NCI-H1436 treated with DMSO at 0.1 percent for 48 hours (cell line): ENCODE data around the gene GSTP1.
"Not testable (repeated sequence)": the region's sequence is repeated elsewhere in the genome, so short reads cannot be mapped to it uniquely, and the experiment has no call there.

Experiments
- DNase-seq: peaks from one replicate; lab custom pipeline; 2025; lab: John Stamatoyannopoulos, UW

GSTP1 gene

DNA sequence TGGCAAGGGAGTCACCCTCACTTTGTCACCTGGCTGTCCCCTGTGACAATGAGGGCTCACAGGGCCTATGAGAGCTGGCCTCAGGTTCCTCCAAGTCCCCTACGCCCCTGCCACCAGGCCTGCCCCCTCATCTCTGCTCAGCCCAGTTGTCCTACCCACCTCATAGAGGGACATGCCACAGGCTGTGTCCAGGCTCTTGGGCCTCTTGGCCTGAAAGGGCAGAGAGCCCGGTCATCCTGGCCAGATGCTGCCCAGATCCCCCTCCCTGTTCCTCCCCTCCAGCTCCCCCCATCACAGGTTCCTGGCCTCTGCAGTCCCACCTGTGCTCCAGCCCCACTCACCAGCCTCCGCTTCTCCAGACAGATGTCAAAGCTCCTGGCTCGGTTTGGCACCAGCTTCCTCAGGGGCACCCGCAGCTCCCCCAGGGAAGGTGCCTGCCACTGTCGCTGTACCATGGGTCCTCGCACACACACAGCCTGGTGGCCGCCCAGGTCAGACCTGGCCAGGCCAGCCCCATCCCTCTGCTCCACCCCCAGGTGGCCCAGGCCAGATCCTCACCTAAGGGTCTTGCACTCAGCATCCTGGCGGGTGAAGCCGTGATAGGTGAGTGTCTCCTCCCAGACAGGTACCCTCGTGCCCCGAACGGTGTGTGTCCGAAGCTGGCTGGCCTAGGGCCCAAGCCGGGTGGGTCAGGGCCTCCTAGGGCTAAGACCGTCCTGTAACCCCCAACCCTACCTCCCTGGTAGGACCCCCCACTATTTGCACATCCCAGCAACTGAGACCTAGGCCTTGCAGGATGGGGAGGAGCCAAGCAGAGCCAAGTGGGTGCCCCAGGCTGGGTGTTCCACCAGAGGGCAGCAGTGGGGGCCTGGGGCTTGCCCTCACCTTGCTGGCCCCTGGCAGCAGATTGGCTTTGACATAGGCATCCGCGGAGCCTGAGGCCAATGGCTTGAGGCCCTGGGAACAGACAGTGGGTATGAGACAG lies 31.4 kb downstream of the GSTP1 start:
- no peak for DNase-seq

DNA sequence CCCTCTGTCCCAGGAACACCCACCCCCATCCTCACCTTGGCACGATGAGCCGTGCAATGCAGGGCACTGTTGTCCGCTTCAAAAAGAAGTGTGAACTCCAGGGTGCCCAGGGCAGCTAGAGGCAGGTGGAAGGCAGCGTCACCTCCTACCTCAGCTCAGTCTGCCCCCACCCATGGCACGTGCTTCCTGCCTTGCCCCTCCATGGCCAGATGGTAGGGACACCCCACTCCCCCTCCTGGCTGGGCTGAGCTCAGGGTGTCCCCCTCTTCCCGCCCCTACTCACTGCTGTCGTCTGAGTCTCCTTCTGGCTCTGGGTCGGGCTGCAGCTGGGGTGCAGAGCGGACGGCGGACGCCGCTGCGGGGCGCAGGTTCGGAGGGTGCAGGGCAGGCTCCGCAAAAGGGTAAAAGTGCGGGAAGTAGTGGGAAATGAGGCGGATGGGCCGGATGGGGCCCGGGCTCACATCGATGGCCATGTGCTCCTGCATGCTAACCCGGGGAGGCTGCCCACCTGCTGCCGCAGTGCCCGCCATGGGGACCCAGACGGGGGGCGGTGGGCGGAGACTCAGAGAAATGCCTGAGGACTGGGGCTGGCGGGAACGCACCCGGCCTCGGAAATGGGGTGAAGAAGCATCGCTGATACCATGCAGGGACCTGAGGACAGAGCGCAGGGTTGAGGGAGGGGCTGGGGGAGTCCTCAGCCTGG lies 32.3 kb downstream of the GSTP1 start:
- DNase-seq: no peak

DNA sequence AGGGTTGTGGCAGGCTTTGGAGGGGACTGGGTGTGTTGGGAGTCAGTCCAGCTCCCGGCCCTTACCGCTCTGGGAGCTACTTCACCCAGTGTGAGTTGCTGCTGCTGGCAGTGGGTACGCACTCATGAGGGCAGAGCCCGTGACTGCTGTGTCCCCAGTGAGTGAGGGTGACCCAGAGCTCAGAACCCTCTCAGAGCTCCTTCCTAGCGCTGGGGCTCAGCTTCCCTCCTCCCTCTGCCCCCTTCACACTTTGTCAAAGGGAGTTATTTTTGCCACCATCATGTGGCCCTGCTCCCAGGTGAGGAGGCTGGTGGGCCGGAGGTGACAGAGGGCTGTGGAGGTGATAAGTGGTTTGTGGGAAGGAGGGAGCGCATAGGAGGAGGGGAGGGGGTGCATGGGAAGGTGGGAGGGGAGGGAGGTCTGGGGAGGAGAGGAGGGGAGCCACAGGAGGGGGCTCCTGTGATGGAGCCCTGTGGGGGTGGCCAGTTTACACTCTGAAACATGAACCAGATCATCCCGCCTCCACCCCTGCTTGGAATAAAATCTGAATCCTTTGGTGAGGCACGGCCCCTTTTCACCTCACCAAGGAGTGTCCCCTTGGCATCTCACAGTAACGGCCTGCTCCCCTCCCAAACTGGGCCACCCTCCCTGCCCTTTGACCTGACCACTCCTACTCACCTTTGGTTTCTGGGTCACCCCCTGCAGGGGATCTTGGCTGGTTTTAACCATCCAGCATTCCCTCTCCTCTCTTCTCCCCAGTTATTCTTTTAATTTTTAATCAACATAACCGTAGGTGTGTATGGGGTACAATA lies 33.0 kb downstream of the GSTP1 start:
- no peak for DNase-seq

DNA sequence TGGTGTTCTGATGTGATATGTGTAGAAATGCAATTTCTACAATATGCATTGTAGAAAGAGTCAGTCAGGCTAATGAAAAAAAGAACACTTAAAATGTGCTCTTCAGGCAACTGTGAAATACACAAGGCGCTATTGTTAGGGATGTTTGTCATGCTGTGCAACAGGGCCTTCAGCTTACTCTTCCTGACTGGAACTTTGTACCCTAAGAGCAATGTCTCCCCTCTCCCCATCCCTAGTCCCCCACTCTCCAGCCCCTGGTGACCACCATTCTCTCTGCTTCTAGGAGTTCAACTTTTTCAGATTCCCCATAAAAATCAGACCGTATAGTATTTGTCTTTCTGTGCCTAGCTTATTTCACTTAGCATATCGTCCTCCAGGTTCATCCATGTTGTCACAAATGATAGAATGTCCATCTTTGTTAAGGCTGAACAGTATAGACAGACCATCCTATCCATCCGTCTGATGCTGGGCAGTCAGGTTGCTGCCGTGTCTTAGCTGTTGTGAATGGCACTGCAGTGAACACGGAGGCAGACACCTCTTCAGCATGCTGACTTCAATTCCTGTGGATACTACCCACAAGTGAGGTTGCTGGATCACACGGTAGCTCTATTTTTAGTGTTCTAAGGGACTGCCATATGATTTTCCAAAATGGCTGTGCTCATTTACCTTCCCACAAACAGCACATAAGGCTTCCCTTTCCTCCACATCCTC lies 33.8 kb downstream of the GSTP1 start:
- DNase-seq: no peak

DNA sequence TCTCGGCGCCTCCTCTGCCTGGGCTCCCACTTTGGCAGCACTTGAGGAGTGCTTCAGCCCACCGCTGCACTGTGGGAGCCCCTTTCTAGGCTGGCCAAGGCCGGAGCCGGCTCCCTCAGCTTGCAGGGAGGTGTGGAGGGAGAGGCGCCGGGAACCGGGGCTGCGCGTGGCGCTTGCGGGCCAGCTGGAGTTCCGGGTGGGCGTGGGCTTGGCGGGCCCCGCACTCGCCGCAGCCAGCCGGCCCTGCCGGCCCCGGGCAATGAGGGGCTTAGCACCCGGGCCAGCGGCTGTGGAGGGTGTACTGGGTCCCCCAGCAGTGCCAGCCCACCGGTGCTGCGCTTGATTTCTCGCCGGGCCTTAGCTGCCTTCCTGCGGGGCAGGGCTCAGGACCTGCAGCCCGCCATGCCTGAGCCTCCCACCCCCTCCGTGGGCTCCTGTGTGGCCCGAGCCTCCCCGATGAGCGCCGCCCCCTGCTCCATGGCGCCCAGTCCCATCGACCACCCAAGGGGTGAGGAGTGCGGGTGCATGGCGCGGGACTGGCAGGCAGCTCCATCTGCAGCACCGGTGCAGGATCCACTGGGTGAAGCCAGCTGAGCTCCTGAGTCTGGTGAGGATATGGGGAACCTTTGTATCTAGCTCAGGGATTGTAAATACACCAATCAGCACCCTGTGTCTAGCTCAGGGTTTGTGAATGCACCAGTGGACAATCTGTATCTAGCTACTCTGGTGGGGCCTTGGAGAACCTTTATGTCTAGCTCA lies 35.5 kb downstream of the GSTP1 start:
- not testable (repeated sequence) for DNase-seq

DNA sequence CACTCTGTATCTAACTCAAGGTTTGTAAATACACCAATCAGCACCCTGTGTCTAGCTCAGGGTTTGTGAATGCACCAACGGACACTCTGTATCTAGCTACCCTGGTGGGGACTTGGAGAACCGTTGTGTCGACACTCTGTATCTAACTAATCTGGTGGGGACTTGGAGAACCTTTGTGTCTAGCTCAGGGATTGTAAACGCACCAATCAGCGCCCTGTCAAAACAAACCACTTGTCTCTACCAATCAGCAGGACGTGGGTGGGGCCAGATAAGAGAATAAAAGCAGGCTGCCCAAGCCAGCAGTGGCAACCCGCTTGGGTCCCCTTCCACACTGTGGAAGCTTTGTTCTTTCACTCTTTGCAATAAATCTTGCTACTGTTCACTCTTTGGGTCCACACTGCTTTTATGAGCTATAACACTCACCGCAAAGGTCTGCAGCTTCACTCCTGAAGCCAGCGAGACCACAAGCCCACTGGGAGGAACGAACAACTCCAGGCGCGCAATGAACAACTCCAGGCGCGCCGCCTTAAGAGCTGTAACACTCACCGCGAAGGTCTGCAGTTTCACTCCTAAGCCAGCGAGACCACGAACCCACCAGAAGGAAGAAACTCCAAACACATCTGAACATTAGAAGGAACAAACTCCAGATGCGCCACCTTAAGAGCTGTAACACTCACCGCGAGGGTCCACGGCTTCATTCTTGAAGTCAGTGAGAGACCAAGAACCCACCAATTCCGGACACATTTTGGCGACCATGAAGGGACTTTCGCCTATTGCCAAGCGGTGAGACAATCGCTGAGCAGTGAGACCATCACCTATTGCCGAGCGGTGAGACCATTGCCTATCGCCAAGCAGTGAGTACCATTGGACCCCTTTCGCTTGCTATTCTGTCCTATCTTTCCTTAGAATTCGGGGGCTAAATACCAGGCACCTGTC lies 36.3 kb downstream of the GSTP1 start:
- not testable (repeated sequence) for DNase-seq

DNA sequence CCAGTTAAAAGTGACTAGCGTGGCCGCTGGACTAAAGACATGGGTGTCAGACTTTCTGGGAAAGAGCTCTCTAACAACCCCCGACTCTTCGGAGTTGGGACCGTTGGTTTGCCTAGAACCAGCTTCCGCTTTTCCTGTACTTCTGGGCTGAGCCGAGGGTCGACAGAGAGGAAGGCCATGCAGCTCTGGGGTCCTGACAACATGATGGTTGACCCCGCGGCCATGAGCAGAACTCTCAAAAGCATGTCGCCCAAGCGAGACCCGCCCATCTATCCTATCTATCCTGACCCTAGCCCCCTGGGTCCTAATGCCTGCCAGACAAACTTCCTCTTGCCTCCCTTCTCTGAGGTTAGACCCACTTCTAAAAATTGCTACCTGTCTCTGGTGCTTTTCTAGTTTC lies 37.0 kb downstream of the GSTP1 start:
- not testable (repeated sequence) for DNase-seq

DNA sequence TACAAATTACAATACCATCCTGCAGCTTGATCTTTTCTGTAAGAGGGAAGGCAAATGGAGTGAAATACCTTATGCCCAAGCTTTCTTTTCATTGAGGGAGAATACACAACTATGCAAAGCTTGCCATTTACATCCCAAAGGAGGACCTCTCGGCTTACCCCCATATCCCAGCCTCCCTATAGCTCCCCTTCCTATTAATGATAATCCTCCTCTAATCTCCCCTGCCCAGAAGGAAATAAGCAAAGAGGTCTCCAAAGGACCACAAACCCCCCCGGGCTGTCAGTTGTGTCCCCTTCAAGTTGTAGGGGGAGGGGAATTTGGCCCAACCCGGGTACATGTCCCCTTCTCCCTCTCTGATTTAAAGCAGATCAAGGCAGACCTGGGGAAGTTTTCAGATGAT lies 38.3 kb downstream of the GSTP1 start:
- DNase-seq: not testable (repeated sequence)

DNA sequence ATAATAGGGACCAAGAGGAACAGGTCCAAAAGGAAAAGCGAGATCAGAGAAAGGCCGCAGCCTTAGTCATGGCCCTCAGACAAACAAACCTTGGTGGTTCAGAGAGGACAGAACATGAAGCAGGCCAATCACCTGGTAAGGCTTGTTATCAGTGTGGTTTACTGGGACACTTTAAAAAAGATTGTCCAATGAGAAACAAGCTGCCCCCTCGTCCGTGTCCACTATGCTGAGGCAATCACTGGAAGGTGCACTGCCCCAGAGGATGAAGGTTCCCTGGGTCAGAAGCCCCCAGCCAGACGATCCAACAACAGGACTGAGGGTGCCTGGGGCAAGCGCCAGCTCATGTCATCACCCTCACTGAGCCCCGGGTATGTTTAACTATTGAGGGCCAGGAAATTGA lies 39.3 kb downstream of the GSTP1 start:
- not testable (repeated sequence) for DNase-seq

DNA sequence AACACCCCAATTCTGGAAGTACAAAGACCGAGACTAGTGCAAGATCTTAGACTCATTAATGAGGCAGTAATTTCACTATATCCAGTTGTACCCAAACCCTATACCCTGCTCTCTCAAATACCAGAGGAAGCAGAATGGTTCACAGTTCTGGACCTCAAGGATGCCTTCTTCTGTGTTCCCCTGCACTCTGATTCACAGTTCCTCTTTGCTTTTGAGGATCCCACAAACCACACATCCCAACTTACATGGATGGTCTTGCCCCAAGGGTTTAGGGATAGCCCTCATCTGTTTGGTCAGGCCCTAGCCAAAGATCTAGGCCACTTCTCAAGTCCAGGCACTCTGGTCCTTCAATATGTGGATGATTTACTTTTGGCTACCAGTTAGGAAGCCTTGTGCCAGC lies 40.2 kb downstream of the GSTP1 start:
- DNase-seq: not testable (repeated sequence)

DNA sequence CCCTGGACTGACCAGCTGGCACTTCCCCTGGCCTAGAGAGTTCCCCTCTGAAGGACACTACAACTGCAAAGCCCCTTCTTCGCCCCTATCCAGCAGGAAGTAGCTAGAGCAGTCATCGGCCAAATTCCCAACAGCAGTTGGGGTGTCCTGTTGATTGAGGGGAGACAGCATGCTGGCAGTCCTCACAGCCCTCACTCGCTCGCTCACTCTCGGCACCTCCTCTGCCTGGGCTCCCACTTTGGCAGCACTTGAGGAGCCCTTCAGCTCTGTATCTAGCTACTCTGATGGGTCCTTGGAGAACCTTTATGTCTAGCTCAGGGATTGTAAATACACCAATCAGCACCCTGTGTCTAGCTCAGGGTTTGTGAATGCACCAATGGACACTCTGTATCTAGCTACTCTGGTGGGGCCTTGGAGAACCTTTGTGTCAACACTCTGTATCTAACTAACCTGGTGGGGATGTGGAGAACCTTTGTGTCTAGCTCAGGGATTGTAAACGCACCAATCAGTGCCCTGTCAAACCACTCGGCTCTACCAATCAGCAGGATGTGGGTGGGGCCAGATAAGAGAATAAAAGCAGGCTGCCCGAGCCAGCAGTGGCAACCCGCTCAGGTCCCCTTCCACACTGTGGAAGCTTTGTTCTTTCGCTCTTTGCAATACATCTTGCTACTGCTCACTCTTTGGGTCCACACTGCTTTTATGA lies 42.7 kb downstream of the GSTP1 start:
- not testable (repeated sequence) for DNase-seq

DNA sequence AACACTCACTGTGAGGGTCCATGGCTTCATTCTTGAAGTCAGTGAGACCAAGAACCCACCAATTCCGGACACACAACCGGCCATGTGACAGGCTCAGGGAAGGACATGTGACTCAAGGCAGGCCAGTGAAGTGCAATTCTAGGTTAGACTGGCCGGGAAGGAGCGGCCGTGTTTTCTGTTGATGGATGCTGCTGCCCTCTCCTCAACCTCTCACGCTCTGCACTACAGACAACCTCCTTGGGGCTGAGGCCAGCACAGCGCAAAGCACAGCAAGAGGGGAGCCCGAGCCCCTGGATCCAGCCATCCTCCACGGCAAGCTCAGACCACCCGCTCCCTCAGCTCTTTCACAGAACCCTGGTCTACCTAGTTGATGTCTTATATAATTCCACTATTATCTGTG lies 43.4 kb downstream of the GSTP1 start:
- no peak for DNase-seq

DNA sequence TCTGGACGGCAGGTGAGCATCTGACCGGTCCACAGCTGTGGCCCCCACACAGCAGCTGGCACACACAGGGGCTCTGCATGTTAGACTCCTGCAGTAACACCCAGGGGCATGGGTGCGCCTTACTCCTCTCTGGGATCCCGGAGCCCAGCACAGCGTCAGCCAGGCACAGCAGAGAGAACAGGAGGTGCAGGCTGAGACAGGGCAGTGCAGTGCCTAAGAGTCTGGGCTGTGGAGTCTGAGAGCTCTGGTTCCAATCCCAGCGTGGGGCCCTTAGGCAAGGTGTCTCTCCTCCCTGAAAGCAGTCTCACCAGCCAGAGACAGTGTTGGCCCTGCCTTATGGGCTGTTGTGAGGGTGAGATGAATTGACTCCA lies 43.8 kb downstream of the GSTP1 start:
- no peak for DNase-seq

DNA sequence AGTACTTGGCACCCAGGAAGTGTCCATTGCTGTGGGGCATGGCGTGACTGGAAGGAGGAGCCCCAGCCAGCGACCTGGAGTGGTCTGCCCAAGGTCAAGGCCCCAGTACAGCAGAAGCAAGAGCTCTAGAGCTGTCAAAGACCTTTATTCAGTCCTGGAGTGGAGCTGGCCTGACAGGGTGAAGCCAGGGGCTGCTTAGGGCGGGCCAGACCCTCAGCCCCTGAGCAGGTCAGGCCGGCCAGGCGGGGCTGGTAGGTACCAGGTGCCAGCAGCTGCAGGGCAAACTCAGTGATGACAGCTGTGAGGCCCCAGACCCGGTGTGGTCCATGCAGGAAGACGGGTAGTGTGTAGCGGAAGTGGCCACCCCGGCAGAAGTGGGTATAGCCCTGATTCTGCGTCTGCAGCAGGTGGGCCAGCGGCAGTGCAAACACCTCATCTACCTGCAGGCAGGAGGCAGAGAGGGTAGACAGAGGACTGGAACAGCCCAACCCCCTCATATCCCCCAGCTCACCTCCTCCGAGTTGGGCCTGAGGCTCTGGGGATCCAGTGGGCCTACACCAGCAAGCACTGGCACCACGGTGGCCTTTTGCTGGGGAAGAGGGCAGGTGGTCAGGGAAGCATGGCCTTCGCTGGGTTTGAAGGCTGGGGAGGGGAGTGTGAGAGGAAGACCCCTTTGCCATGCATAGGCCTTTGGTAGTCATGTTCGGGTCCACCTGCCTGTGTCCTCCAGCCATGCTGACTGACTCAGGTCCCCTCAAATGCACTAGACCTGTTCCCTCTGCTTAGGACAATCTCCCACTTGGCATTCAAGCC lies 44.4 kb downstream of the GSTP1 start:
- no peak for DNase-seq

DNA sequence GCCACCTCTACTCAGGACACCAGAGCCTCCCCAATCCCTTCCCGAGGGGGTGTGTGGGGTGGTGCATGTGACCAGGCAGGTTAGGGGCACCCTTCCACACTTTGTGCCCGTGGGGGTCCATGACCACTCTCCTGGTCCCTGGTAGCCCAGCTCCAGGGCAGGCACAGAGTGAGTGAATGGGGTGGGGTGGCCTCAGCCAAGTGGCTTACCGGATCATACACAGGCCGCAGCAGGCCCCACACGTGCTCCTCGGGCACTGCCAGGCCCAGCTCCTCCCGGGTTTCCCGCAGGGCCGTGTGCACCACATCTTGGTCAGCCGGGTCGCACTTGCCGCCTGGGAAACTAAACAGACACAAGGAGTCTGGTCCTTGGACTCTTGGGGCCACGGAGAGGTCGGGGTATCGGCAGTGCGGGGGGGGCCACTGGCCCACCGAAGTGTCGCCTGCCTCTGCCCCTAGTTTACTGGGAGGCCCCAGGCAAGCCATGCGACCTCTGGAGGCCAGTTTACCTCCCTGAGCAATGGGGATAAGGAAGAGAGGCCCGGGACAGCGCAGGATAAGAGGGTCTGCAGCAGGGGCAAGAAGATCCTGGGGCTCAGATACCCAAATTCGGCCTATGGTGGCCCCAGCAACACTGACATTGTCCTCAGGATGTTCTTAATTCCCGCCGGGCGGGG lies 45.2 kb downstream of the GSTP1 start:
- DNase-seq: no peak

DNA sequence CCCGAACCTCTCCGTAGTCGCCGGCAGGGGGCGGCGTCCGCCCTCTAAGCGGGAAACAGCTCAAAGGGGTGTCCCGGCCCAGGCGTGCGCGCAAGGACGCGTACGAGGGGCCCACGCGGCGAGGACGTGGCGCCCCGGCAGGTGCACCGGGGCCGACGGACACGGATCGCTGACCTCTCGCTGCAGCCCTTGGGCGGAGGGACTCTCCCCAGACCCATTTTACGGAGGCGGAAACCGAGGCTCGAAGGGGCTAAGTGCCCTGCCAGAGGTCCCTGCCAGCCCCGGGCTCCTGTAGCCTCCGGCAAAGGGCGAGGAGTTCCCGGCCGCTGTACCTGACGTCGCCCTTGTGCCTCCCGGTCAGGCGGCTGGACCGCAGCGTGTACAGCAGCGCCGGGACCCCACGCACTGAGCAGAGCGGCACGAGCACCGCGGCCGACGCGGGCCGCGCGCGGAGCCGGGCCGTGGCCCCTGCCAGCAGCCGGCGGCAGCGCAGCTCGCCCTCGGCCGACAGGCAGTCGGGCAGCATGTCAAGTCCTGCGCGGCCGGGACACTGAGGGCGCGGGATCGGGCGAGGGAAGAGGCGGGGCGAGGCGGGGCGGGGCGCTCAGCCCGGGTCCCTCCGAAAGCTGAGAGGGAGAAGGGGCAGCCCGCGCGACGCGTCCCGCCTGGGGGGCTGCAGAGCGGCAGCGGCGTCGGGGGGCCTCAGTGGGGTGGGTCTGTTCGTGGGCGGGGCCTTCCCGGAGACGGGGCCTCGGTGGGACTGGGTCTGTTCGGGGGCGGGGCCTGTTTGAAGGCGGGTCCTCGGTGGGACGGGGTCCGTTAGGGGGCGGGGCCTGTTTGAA lies 46.0 kb downstream of the GSTP1 start, which contains the start of gene NUDT8:
Gene NUDT8, minus strand, starts transcription at position 552 of the 842 bp plus-strand sequence. Its CDS starts 26 bp downstream, at position 526.
- DNase-seq: peak; percentile 40
